Muscle of leg (tissue), 11 donors: ENCODE measurements around the gene FGD4. TPM values are rescaled to one million over a fixed set of nuclear protein-coding genes. Genes with fewer than 3 reads are reported as not detected.
A peak's percentile ranks its signal among the peaks of the same experiment; 100 is the strongest.
"Not testable (repeated sequence)": the region's sequence is repeated elsewhere in the genome, so short reads cannot be mapped to it uniquely, and the experiment has no call there.

Source experiments
- DNase-seq: peaks from one replicate; pipeline ENCODE4 v3.0.0; 2013
- H3K27ac ChIP-seq: one replicate; pipeline ENCODE4 v1.5.1; 2013; ENCODE audit warnings: mild to moderate bottlenecking, low read length, control low read depth
- H3K27me3 ChIP-seq: one replicate; pipeline ENCODE4 v1.6.1; 2013; ENCODE audit warnings: low read length; ENCODE audit not compliant: control insufficient read depth, insufficient read depth
- H3K36me3 ChIP-seq: one replicate; pipeline ENCODE4 v1.6.1; 2013; ENCODE audit warnings: low read length; ENCODE audit not compliant: control insufficient read depth, insufficient read depth
- H3K4me1 ChIP-seq: one replicate; pipeline ENCODE4 v1.6.1; 2013; ENCODE audit warnings: low read length; ENCODE audit not compliant: control insufficient read depth, insufficient read depth
- H3K4me3 ChIP-seq: one replicate; pipeline ENCODE4 v1.5.1; 2013; ENCODE audit warnings: low read length, control low read depth
- H3K9me3 ChIP-seq: replicated peaks from 2 replicates; pipeline ENCODE4 v1.6.1; 2013; ENCODE audit warnings: low read depth, low read length; ENCODE audit not compliant: control insufficient read depth
- WGBS: methylation state at CpG from one replicate; pipeline ENCODE4 v1.1.5; 2013; ENCODE audit warnings: missing lambda C conversion rate; ENCODE audit not compliant: insufficient coverage; 5-methylcytosine and 5-hydroxymethylcytosine counted together
- polyA plus RNA-seq, 8 donors: library from polyadenylated mRNA; unstranded; fragments of 120-200 nt; gene quantifications; one replicate each; pipeline versions ENCODE4 v1.2.1 to v1.2.3, GENCODE V29; 2013; ENCODE audit warnings: inconsistent platforms in 1 of 8, low replicate concordance in 1 of 8; ENCODE audit not compliant: insufficient read length in 8 of 8, insufficient read depth in 1 of 8
- total RNA-seq: library from RNA; stranded (reverse); fragments of 120-200 nt; gene quantifications from one replicate; pipeline ENCODE4 v1.2.4, GENCODE V29; 2013

Gene FGD4
- total and polyA plus RNA-seq, 9 donors: 12.9 to 35.4 (median 17.1) TPM

DNA sequence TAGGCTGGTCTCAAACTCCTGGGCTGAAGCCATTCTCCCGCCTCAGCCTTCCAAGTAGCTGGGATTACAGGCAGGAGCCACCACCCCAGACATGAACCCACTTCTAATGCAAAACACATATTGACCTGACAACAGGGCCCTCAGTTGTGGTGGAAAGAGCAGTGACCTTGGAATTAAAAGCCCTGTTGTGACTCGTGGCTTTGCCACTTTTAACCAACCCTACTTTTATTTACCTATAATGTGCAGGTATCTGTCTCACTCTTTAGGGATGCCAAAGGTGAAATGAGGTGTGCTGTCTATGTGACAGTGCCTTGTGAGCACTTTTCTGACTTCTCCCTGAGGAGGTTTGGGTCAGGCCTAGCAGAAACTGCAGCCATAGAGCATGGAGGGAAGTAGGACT, 146.9 kb downstream of the FGD4 start:
- Histone ChIP-seq H3K27me3 (no peaks in the 10 kb centered on the region), H3K4me1 (peaks cover 23% of the 10 kb centered on the region), H3K4me3 (no peak overlapping the region), H3K9me3 (no peaks in the 10 kb centered on the region), H3K27ac (no peak overlapping the region), H3K36me3 (no peaks in the 10 kb centered on the region)
- no CpG with 5 or more reads among the region's 2 CpGs for WGBS
- no peak for DNase-seq

DNA sequence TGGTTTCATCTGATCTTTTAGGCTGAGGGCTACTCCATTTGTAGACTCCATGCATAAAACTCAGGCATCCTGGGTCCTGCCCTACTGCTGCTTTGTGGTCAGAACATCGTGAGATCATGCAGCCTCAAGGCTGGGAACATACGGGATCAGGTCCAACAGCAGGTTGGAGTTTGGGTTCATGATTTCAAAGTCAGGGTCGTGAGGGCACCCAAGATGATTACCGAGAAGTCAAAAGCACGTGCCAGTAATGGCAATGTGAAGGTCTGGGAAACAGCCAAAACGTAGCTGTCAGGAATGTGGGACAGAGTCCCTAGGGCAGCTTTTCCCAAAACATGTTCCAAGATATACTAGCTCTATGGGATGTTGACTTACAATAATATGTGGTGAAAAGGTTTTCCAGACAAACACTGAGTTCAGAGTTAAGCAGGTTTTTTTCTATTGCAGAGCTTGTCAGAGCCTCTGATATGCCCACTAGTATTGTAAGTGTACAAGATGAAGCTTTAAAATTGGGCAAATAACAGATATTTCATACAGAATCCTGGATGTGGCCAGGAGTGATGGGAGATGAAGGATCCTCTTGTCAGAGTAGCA, 149.4 kb downstream of the FGD4 start:
- Histone ChIP-seq H3K36me3 (no peaks in the 10 kb centered on the region), H3K27me3 (no peaks in the 10 kb centered on the region), H3K9me3 (no peaks in the 10 kb centered on the region), H3K27ac (peak overlapping the region; percentile 63), H3K4me1 (peaks cover 23% of the 10 kb centered on the region), H3K4me3 (no peak overlapping the region)
- peak; percentile 42 for DNase-seq
- WGBS: 33% methylated on average over 5 of the region's 6 CpGs

DNA sequence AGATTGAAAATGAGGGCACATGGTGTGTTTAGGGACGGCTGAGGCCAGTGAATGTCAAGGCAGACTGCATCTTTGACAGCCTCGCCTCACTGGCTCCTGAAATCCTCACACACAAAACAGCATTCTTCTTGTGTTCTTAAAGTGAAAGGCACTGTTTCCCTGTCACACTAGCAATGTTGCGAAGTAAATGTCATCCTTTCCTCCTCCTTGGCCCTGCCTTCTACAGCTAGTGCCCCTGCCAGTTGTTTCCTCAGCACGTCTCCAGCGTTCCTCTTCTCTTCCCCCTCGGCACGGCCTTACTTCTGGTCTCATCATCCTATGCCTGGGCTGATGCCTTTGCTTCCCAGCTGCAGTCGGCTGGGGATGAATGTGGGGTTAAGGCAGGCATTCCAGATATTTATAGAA, 150.3 kb downstream of the FGD4 start:
- Histone ChIP-seq H3K27me3 (no peaks in the 10 kb centered on the region), H3K4me3 (no peak overlapping the region), H3K27ac (peak overlapping the region; percentile 63), H3K9me3 (no peaks in the 10 kb centered on the region), H3K4me1 (peaks cover 23% of the 10 kb centered on the region), H3K36me3 (no peaks in the 10 kb centered on the region)
- WGBS: 55% methylated on average over 2 of the region's 8 CpGs
- DNase-seq: peak; percentile 47

DNA sequence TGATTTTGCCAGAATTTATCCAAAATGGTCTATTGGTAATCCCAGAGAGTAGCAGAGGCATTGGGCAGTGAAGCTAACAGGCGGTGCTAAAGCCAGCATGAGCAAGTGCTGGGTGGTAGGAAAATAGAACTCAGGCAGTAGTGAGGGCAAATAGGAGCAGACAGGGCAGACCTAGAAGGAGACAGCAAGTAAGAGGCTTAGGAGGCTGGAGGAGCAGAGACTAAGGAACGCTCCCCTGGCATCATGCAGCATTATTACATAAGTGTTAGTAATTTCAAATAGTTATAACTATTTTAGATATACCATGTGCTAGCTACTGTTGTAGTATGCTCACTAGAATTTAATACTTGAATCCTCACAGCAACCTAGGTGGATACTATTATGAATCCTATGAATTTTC, 151.7 kb downstream of the FGD4 start:
- Histone ChIP-seq H3K4me1 (peaks cover 21% of the 10 kb centered on the region), H3K4me3 (no peak overlapping the region), H3K36me3 (no peaks in the 10 kb centered on the region), H3K27ac (no peak overlapping the region), H3K27me3 (no peaks in the 10 kb centered on the region), H3K9me3 (no peaks in the 10 kb centered on the region)
- DNase-seq: no peak
- WGBS: 83% methylated on average over 1 of the region's 2 CpGs

DNA sequence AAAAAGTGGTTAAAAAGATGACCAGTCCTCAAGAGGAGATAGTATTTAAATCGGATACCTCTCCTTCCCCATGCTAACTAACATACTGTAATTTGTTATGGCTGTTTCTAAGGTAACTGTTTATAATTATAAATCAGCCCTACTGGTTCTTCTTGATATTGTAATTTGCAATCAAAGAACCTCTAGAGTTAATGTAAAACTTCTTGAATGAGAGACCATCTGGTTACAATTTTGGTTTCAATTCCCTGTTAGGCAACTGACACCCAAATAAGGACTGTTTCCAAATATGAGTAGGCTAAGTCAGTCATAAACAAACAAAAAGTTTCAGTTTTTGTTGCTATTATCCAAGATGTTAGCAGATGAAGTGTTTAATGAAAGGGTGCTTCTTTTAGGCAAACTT, 159.5 kb downstream of the FGD4 start:
- Histone ChIP-seq H3K36me3 (no peaks in the 10 kb centered on the region), H3K4me1 (peaks cover 5% of the 10 kb centered on the region), H3K27ac (peak overlapping the region; percentile 49), H3K4me3 (no peak overlapping the region), H3K27me3 (no peaks in the 10 kb centered on the region), H3K9me3 (no peaks in the 10 kb centered on the region)
- no CpG with 5 or more reads among the region's 1 CpG for WGBS
- peak; percentile 63 for DNase-seq

- Histone ChIP-seq H3K27me3 (no peaks in the 10 kb centered on the region), H3K4me3 (no peak overlapping the region), H3K4me1 (peaks cover 5% of the 10 kb centered on the region), H3K9me3 (no peaks in the 10 kb centered on the region), H3K27ac (peak overlapping the region; percentile 49), H3K36me3 (peaks cover 4% of the 10 kb centered on the region)
- no peak for DNase-seq
- no CpG with 5 or more reads among the region's 3 CpGs for WGBS
Observed at GRCh38 chr12:32559434-32559833, 160.1 kb downstream of the FGD4 start.

GRCh38 chr12:32560520-32560919, 161.2 kb downstream of the FGD4 start:
- WGBS: no CpG with 5 or more reads among the region's 4 CpGs
- H3K27ac ChIP-seq: no peak overlapping the region
- H3K4me1 ChIP-seq: peaks cover 5% of the 10 kb centered on the region
- H3K27me3 ChIP-seq: no peaks in the 10 kb centered on the region
- no peaks in the 10 kb centered on the region for H3K9me3 ChIP-seq
- no peak overlapping the region for H3K4me3 ChIP-seq
- DNase-seq: no peak
- H3K36me3 ChIP-seq: peaks cover 4% of the 10 kb centered on the region

- no peak overlapping the region for H3K4me3 ChIP-seq
- no peaks in the 10 kb centered on the region for H3K9me3 ChIP-seq
- peak; percentile 68 for DNase-seq
- peaks cover 9% of the 10 kb centered on the region for H3K4me1 ChIP-seq
- no peaks in the 10 kb centered on the region for H3K27me3 ChIP-seq
- H3K27ac ChIP-seq: peak overlapping the region; percentile 84
- 50% methylated on average over 2 of the region's 11 CpGs for WGBS
- peaks cover 6% of the 10 kb centered on the region for H3K36me3 ChIP-seq
Observed at GRCh38 chr12:32561931-32562341, 162.6 kb downstream of the FGD4 start.

DNA sequence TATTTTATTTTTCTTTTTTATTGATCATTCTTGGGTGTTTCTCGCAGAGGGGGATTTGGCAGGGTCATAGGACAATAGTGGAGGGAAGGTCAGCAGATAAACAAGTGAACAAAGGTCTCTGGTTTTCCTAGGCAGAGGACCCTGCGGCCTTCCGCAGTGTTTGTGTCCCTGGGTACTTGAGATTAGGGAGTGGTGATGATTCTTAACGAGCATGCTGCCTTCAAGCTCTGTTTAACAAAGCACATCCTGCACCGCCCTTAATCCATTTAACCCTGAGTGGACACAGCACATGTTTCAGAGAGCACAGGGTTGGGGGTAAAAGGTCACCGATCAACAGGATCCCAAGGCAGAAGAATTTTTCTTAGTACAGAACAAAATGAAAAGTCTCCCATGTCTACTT, 163.1 kb downstream of the FGD4 start:
- H3K27ac ChIP-seq: peak overlapping the region; percentile 84
- H3K36me3 ChIP-seq, DNase-seq, H3K4me3 ChIP-seq, H3K9me3 ChIP-seq, H3K27me3 ChIP-seq: not testable (repeated sequence)
- no CpG with 5 or more reads among the region's 6 CpGs for WGBS
- peaks cover 10% of the 10 kb centered on the region for H3K4me1 ChIP-seq

DNA sequence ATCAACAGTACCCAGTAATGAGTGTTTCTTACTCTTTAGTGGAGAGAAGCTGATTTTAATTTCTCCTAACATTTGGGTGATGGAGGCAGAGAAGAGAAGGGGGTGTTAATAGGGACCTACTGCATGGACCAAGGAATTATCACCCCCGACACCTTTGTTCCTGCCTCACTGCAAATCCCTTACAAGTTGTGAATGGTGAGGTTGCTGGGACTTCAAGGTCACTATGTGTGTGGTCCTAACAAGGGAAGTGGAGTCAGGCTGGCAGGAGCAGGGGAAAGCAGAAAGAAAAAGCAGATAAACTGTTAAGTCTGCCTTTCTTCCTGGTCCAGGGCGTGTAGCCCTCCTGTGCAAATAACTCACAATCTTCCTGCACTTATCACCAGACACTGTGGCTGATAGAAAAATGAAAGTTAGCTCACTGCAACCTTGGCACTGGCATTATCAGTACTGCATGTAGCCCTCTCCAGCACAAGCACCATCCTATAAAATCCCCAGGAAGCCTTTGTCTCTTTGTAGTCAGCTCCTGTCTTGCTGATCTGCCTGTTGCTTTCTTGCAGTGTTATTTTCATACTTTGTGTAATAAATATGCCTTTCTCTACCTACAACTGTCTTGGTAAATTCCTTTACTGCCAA, 167.4 kb downstream of the FGD4 start:
- Histone ChIP-seq H3K27me3 (no peaks in the 10 kb centered on the region), H3K27ac (no peak overlapping the region), H3K4me1 (peaks cover 15% of the 10 kb centered on the region), H3K36me3 (peaks cover 6% of the 10 kb centered on the region), H3K4me3 (no peak overlapping the region), H3K9me3 (no peaks in the 10 kb centered on the region)
- no peak for DNase-seq
- no CpG with 5 or more reads among the region's 2 CpGs for WGBS
